ENCODE results near the gene EFCC1. TPM values are rescaled to one million over a fixed set of nuclear protein-coding genes. Genes with fewer than 3 reads are reported as not detected.

Gene EFCC1
- total RNA-seq, 1 experiment from 2014 or later: 1.0 TPM

GRCh38 chr3:129040579-129041300, 39.6 kb downstream of the EFCC1 start:
- H3K9me2 ChIP-seq (ENCODE audit: insufficient read depth): no peaks in the 10 kb centered on the region
- no peaks in the 10 kb centered on the region for H3K36me3 ChIP-seq (ENCODE audit: control insufficient read depth in 1 of 2, insufficient read depth in 2 of 2, low read length in 2 of 2)
- no peak overlapping the region for H3K27ac ChIP-seq (ENCODE audit: low read depth, low read length)
- TF ChIP-seq CEBPB (IDR thresholded peaks at IDR 0.05; ENCODE audit: low read depth) (no peak), POLR2AphosphoS5 (IDR thresholded peaks at IDR 0.05; ENCODE audit: low read depth, low read length) (no peak), YY1 (IDR thresholded peaks at IDR 0.05; ENCODE audit: extremely low read depth, insufficient replicate concordance, low read depth, low read length) (no peak), EZH2phosphoT487 (IDR thresholded peaks at IDR 0.05; ENCODE audit: borderline replicate concordance) (no peak), FOSL1 (IDR thresholded peaks at IDR 0.05; ENCODE audit: low read depth) (no peak), ELF1 (IDR thresholded peaks at IDR 0.05; ENCODE audit: borderline replicate concordance, low read depth) (no peak), MAX (IDR thresholded peaks at IDR 0.05) (no peak)
- intact Hi-C loops (cut with micrococcal nuclease): no loop called here
- ChIA-PET RAD21 (ENCODE audit: low non-redundant PET in 1 of 2, low total read pairs in 2 of 2, uncharacterized antibody in 2 of 2, unreplicated experiment in 2 of 2) (no interaction called here), POLR2A (no interaction called here), CTCF (no interaction called here)
- H3K79me2 ChIP-seq (ENCODE audit: insufficient read depth, low read length): no peaks in the 10 kb centered on the region
- ATAC-seq (no peak), DNase-seq (ENCODE audit: low read depth, low spot score) (no peak)
- no TSS peak for BruUV-seq (replicated peaks)
- H3K4me2 ChIP-seq (ENCODE audit: low read length): no peak overlapping the region
- H3K9me3 ChIP-seq (ENCODE audit: control insufficient read depth in 1 of 2, insufficient read depth in 1 of 2, low read depth in 1 of 2, low read length in 2 of 2): no peaks in the 10 kb centered on the region
- H2AFZ ChIP-seq (ENCODE audit: low read depth, low read length, poor library complexity, severe bottlenecking): no peak overlapping the region
- no peak overlapping the region for H3K4me3 ChIP-seq (replicated peaks in 1 of 2; ENCODE audit: low read depth in 1 of 2, low read length in 2 of 2)
- 0 out of 2 replicates have a peak, but pooled peaks cover 3% of the 10 kb centered on the region for H3K27me3 ChIP-seq (ENCODE audit: insufficient read depth, low read length)
- H3K9ac ChIP-seq (ENCODE audit: low read length): no peak overlapping the region
- H3K4me1 ChIP-seq (ENCODE audit: control insufficient read depth in 1 of 2, insufficient read depth in 2 of 2, low read length in 2 of 2): no peaks in the 10 kb centered on the region
- H4K20me1 ChIP-seq (ENCODE audit: insufficient read depth): no peaks in the 10 kb centered on the region

GRCh38 chr3:129045675-129046036, 44.6 kb downstream of the EFCC1 start:
- no peak overlapping the region for H3K4me2 ChIP-seq (ENCODE audit: low read length)
- POLR2A ChIA-PET: no interaction called here

More at GRCh38 chr3:129045675-129046036, 44.6 kb downstream of the EFCC1 start:
- Histone ChIP-seq H3K27me3 (ENCODE audit: insufficient read depth, low read length) (0 out of 2 replicates have a peak, but pooled peaks cover 3% of the 10 kb centered on the region), H3K9me2 (ENCODE audit: insufficient read depth) (no peaks in the 10 kb centered on the region), H3K27ac (ENCODE audit: low read depth, low read length) (no peak overlapping the region), H2AFZ (ENCODE audit: low read depth, low read length, poor library complexity, severe bottlenecking) (no peak overlapping the region), H3K4me1 (ENCODE audit: control insufficient read depth in 1 of 2, insufficient read depth in 2 of 2, low read length in 2 of 2) (no peaks in the 10 kb centered on the region), H3K79me2 (ENCODE audit: insufficient read depth, low read length) (no peaks in the 10 kb centered on the region), H3K4me3 (replicated peaks in 1 of 2; ENCODE audit: low read depth in 1 of 2, low read length in 2 of 2) (no peak overlapping the region), H3K36me3 (ENCODE audit: control insufficient read depth in 1 of 2, insufficient read depth in 2 of 2, low read length in 2 of 2) (no peaks in the 10 kb centered on the region), H3K9ac (ENCODE audit: low read length) (no peak overlapping the region), H4K20me1 (ENCODE audit: insufficient read depth) (no peaks in the 10 kb centered on the region), H3K9me3 (ENCODE audit: control insufficient read depth in 1 of 2, insufficient read depth in 1 of 2, low read depth in 1 of 2, low read length in 2 of 2) (no peaks in the 10 kb centered on the region)
- intact Hi-C loops (cut with micrococcal nuclease): no loop called here
- BruUV-seq (replicated peaks): no TSS peak
- no peak for DNase-seq (ENCODE audit: low read depth, low spot score)
- ChIA-PET CTCF (no interaction called here), RAD21 (ENCODE audit: low non-redundant PET in 1 of 2, low total read pairs in 2 of 2, uncharacterized antibody in 2 of 2, unreplicated experiment in 2 of 2) (no interaction called here)
- no peak for ATAC-seq
- TF ChIP-seq ELF1 (IDR thresholded peaks at IDR 0.05; ENCODE audit: borderline replicate concordance, low read depth) (no peak), ATF3 (IDR thresholded peaks at IDR 0.05) (no peak), SIN3A (IDR thresholded peaks at IDR 0.05; ENCODE audit: low read depth) (no peak), POLR2A (IDR thresholded peaks at IDR 0.05; ENCODE audit: borderline replicate concordance, extremely low read depth, insufficient read depth, insufficient read length) (no peak), POLR2AphosphoS5 (IDR thresholded peaks at IDR 0.05; ENCODE audit: low read depth, low read length) (no peak), MAX (IDR thresholded peaks at IDR 0.05) (no peak), EZH2phosphoT487 (IDR thresholded peaks at IDR 0.05; ENCODE audit: borderline replicate concordance) (no peak), RAD21 (IDR thresholded peaks at IDR 0.05; ENCODE audit: low read depth) (no peak), EZH2 (IDR thresholded peaks at IDR 0.05) (no peak), YY1 (IDR thresholded peaks at IDR 0.05; ENCODE audit: extremely low read depth, insufficient replicate concordance, low read depth, low read length) (no peak), CBX3 (IDR thresholded peaks at IDR 0.05; ENCODE audit: low read depth) (no peak), ZFX (IDR thresholded peaks at IDR 0.05) (no peak), SRF (IDR thresholded peaks at IDR 0.05; ENCODE audit: low read depth) (no peak), ZNF274 (IDR thresholded peaks at IDR 0.05; ENCODE audit: low read depth, low read length) (no peak)
- TF ChIP-seq, protein P1, sequence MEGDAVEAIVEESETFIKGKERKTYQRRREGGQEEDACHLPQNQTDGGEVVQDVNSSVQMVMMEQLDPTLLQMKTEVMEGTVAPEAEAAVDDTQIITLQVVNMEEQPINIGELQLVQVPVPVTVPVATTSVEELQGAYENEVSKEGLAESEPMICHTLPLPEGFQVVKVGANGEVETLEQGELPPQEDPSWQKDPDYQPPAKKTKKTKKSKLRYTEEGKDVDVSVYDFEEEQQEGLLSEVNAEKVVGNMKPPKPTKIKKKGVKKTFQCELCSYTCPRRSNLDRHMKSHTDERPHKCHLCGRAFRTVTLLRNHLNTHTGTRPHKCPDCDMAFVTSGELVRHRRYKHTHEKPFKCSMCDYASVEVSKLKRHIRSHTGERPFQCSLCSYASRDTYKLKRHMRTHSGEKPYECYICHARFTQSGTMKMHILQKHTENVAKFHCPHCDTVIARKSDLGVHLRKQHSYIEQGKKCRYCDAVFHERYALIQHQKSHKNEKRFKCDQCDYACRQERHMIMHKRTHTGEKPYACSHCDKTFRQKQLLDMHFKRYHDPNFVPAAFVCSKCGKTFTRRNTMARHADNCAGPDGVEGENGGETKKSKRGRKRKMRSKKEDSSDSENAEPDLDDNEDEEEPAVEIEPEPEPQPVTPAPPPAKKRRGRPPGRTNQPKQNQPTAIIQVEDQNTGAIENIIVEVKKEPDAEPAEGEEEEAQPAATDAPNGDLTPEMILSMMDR (IDR thresholded peaks at IDR 0.05 in 2 of 3, conservative IDR thresholded peaks at IDR 0.05 in 1 of 3; ENCODE audit: borderline replicate concordance in 1 of 3, insufficient read depth in 1 of 3, low read depth in 2 of 3, low read length in 2 of 3): no peak
